ENCODE measurements around the gene GLRA1. TPM values are rescaled to one million over a fixed set of nuclear protein-coding genes. Genes with fewer than 3 reads are reported as not detected.

GLRA1 gene
- 0.22 TPM for total RNA-seq (ENCODE audit: unreplicated experiment)
- long read RNA-seq: 0 reads

- no peak for TF ChIP-seq CTCF (IDR thresholded peaks at IDR 0.05; ENCODE audit: partially characterized antibody, unreplicated experiment)
- Mint-ChIP-seq H3K9me3 (ENCODE audit: unreplicated experiment) (no peaks in the 10 kb centered on the region), H3K27me3 (ENCODE audit: unreplicated experiment) (peaks cover 7% of the 10 kb centered on the region), H3K27ac (ENCODE audit: unreplicated experiment) (peak within 1 kb of the TSS; percentile 23), H3K4me1 (ENCODE audit: low read depth, unreplicated experiment) (peaks cover 16% of the 10 kb centered on the region), H3K4me3 (ENCODE audit: unreplicated experiment) (peak within 1 kb of the TSS; percentile 76), H3K36me3 (ENCODE audit: unreplicated experiment) (no peaks in the 10 kb centered on the region)
- DNase-seq: no peak
Measured at GRCh38 chr5:151924564-151925301, at the start of gene GLRA1. Gene GLRA1, minus strand, starts transcription at chr5:151924851. Its CDS starts 302 bp downstream, at chr5:151924549.

- H3K27ac Mint-ChIP-seq (ENCODE audit: unreplicated experiment): no peak overlapping the region
- no peaks in the 10 kb centered on the region for H3K36me3 Mint-ChIP-seq (ENCODE audit: unreplicated experiment)
- no peak for DNase-seq
- no peaks in the 10 kb centered on the region for H3K9me3 Mint-ChIP-seq (ENCODE audit: unreplicated experiment)
- TF ChIP-seq CTCF (IDR thresholded peaks at IDR 0.05; ENCODE audit: partially characterized antibody, unreplicated experiment): no peak
- peaks cover 2% of the 10 kb centered on the region for H3K27me3 Mint-ChIP-seq (ENCODE audit: unreplicated experiment)
- no peaks in the 10 kb centered on the region for H3K4me1 Mint-ChIP-seq (ENCODE audit: low read depth, unreplicated experiment)
- no peak overlapping the region for H3K4me3 Mint-ChIP-seq (ENCODE audit: unreplicated experiment)
Measured at GRCh38 chr5:151970885-151971284, 46.2 kb upstream of the GLRA1 start.

- Mint-ChIP-seq H3K4me1 (ENCODE audit: low read depth, unreplicated experiment) (no peaks in the 10 kb centered on the region), H3K9me3 (ENCODE audit: unreplicated experiment) (no peaks in the 10 kb centered on the region), H3K36me3 (ENCODE audit: unreplicated experiment) (no peaks in the 10 kb centered on the region), H3K4me3 (ENCODE audit: unreplicated experiment) (no peak overlapping the region), H3K27me3 (ENCODE audit: unreplicated experiment) (peaks cover 2% of the 10 kb centered on the region), H3K27ac (ENCODE audit: unreplicated experiment) (no peak overlapping the region)
- DNase-seq: no peak
- TF ChIP-seq CTCF (IDR thresholded peaks at IDR 0.05; ENCODE audit: partially characterized antibody, unreplicated experiment): no peak
Measured at GRCh38 chr5:151967865-151968264, 43.2 kb upstream of the GLRA1 start.

- Mint-ChIP-seq H3K27me3 (ENCODE audit: unreplicated experiment) (peaks cover 2% of the 10 kb centered on the region), H3K9me3 (ENCODE audit: unreplicated experiment) (no peaks in the 10 kb centered on the region), H3K36me3 (ENCODE audit: unreplicated experiment) (no peaks in the 10 kb centered on the region), H3K27ac (ENCODE audit: unreplicated experiment) (no peak overlapping the region), H3K4me3 (ENCODE audit: unreplicated experiment) (no peak overlapping the region), H3K4me1 (ENCODE audit: low read depth, unreplicated experiment) (no peaks in the 10 kb centered on the region)
- no peak for DNase-seq
- no peak for TF ChIP-seq CTCF (IDR thresholded peaks at IDR 0.05; ENCODE audit: partially characterized antibody, unreplicated experiment)
Measured at GRCh38 chr5:151966046-151966445, 41.4 kb upstream of the GLRA1 start.

- H3K4me3 Mint-ChIP-seq (ENCODE audit: unreplicated experiment): no peak overlapping the region
- no peak overlapping the region for H3K27ac Mint-ChIP-seq (ENCODE audit: unreplicated experiment)
- H3K36me3 Mint-ChIP-seq (ENCODE audit: unreplicated experiment): no peaks in the 10 kb centered on the region
- H3K9me3 Mint-ChIP-seq (ENCODE audit: unreplicated experiment): no peaks in the 10 kb centered on the region
- no peaks in the 10 kb centered on the region for H3K27me3 Mint-ChIP-seq (ENCODE audit: unreplicated experiment)
- DNase-seq: no peak
- no peak for TF ChIP-seq CTCF (IDR thresholded peaks at IDR 0.05; ENCODE audit: partially characterized antibody, unreplicated experiment)
- H3K4me1 Mint-ChIP-seq (ENCODE audit: low read depth, unreplicated experiment): no peaks in the 10 kb centered on the region
Measured at GRCh38 chr5:151964471-151964870, 39.8 kb upstream of the GLRA1 start.

All from glutamatergic neuron (in vitro differentiated cells).